HEK293T (cell line): ENCODE measurements around the gene SLC41A1.

Experiments
- BHLHE40 ChIP-seq: fragments of 450-650 bp; IDR thresholded peaks from 2 replicates; pipeline ENCODE4 v1.6.1; 2016; ENCODE audit warnings: mild to moderate bottlenecking, moderate library complexity, borderline replicate concordance
- FOXA1 ChIP-seq: fragments of 450-650 bp; IDR thresholded peaks from 2 replicates; pipeline ENCODE4 v1.6.1; 2016; ENCODE audit warnings: mild to moderate bottlenecking
- FOXM1 ChIP-seq: fragments of 450-650 bp; IDR thresholded peaks from 2 replicates; pipeline ENCODE4 v1.6.1; 2017; ENCODE audit warnings: mild to moderate bottlenecking, borderline replicate concordance
- L3MBTL2 ChIP-seq: fragments of 450-650 bp; conservative IDR thresholded peaks from 2 replicates; pipeline ENCODE4 v1.6.1; 2016; ENCODE audit warnings: mild to moderate bottlenecking
- SP1 ChIP-seq: fragments of 450-650 bp; IDR thresholded peaks from 2 replicates; pipeline ENCODE4 v1.6.1; 2017
- TARDBP ChIP-seq: fragments of 450-650 bp; IDR thresholded peaks from 2 replicates; pipeline ENCODE4 v1.6.1; 2016
- ZNF384 ChIP-seq: fragments of 450-650 bp; IDR thresholded peaks from 2 replicates; pipeline ENCODE4 v1.6.1; 2016

GRCh38 chr1:205824180-205824579 lies 11.2 kb upstream of the SLC41A1 start:
- TF ChIP-seq SP1 (no peak), FOXA1 (no peak), L3MBTL2 (no peak), BHLHE40 (no peak), ZNF384 (no peak), TARDBP (no peak), FOXM1 (no peak)
